ENCODE measurements around the gene MED19.

The MED19 gene, protein sequence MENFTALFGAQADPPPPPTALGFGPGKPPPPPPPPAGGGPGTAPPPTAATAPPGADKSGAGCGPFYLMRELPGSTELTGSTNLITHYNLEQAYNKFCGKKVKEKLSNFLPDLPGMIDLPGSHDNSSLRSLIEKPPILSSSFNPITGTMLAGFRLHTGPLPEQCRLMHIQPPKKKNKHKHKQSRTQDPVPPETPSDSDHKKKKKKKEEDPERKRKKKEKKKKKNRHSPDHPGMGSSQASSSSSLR

DNA sequence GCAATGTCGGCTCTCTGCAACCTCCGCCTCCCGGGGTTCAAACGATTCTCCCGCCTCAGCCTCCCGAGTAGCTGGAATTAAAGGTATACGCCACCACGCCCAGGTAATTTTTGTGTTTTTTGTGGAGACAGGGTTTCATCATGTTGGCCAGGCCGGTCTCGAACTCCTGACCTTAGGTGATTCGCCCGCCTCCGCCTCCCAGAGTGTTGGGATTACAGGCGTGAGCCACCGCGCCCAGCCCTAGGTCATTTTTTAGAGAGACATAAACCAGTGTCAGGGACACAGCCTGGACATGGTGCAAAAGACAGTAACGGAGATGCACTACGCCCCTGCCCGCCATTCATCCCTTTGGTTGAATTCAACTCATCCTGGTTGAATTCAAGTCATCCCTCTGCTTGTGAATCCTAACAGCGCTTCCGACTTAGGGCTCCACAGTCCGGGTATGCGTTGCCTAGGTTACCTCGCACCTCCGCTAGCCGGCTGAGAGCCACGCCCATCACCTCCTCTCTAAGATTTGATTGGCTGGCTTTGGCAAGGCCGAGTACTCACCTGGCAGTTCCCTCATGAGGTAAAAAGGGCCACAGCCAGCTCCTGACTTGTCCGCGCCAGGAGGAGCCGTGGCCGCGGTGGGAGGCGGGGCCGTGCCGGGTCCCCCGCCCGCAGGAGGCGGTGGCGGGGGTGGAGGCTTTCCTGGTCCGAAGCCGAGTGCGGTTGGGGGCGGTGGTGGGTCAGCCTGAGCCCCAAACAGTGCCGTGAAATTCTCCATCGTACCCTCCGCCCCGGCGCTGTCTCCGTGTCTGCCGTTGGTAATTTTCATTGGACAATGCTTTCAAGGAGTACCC lies at the start of gene MED19:
MED19 (minus strand) TSS at position 802 of the 842 bp plus-strand sequence; CDS start at position 766, 36 bp downstream.
- no peak for TF ChIP-seq ZNF274 (IDR thresholded peaks at IDR 0.05; ENCODE audit: low read depth, low read length)
- H3K4me3 ChIP-seq (ENCODE audit: low read length): peak within 1 kb of the TSS; percentile 94

DNA sequence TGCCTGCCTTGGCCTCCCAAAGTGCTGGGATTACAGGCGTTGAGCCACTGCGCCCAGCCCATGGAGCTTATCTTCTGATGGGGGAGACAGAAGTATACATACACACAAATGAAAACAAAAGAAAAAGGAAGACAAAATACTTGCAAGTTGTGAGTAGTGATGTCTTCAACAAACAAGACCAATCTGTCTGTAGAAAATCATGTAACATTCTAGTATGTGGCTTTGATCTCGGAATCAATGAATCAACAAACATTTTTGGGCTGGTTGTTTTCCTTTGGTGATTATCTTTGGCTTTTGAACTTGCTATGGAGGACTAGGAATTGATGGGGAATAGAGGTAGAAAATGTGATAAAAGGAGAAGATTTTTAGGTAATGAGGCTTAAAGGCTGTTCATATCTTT lies 46.2 kb upstream of the MED19 start:
- H3K4me3 ChIP-seq (ENCODE audit: low read length): no peak overlapping the region
- TF ChIP-seq ZNF274 (IDR thresholded peaks at IDR 0.05; ENCODE audit: low read depth, low read length): no peak

DNA sequence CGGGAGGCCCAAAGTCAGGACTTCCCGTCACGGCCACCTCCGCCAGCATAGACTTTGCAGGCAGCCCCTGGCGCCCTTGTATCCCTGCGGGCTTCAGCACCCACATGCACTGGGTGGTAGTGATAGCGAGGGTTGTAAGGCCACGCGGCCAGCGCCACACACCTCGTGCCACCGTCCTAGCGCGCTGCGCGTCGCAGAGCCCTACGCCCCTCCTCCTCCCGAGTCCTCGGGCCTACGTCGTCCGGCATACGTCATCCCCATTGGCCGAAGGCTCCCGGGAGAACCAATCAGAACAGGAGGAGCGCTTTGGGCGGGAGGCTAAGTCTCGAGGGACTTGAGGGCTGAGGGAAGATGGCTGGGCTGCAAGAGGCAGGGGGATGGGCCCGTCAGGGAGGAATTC lies 40.9 kb upstream of the MED19 start:
- H3K4me3 ChIP-seq (ENCODE audit: low read length): no peak overlapping the region
- no peak for TF ChIP-seq ZNF274 (IDR thresholded peaks at IDR 0.05; ENCODE audit: low read depth, low read length)

DNA sequence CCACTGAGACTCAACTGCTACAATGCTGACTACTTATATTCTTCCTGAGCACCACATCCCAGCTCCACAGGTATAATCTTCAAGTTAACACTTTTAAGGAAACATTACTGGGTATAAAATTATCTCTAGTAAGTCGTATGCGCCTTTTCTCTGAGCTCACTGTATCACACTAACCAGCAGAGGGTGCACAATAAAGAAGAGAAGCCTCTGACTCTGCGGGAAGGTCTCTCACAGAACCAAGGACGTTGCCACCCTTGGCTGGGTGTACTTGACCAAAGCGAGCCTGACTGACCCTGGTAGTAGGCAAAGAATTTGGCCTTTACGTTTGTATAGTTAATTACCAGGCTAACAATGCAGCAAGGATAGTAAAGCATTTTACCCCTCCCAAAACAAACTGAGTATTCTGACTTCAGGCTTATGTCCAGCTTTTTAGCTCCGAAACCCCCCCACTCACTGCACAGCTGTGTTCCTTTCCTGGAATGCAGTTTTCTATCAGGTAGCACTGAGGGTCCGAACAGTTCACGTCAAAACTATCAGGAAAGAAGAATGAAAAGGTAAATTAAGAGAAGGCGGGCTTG lies 39.8 kb upstream of the MED19 start, which contains the start of gene BTBD18:
BTBD18 (minus strand) TSS at position 144 of the 578 bp plus-strand sequence. CDS start 631 bp downstream, outside the sequence.
- no peak within 1 kb of the TSS for H3K4me3 ChIP-seq (ENCODE audit: low read length)
- TF ChIP-seq ZNF274 (IDR thresholded peaks at IDR 0.05; ENCODE audit: low read depth, low read length): no peak

DNA sequence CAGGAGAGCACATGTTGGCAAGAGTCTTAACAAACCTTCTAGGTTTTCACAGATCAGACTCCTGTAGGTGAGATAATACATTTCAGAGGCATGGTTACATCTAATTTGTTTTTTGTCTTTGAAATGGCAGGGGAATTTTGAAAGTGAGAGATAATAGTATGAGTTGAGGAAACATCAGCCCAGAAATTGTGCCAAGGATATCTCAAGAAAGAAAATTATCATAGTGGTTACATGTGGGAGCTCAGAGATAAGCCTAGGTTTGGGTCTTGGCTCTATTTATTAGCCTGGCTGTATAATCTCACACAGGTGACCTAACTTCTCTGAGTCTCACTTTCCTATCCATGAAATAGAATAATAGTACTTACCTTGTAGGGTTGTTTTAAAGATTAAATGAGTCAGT lies 39.2 kb upstream of the MED19 start:
- no peak for TF ChIP-seq ZNF274 (IDR thresholded peaks at IDR 0.05; ENCODE audit: low read depth, low read length)
- no peak overlapping the region for H3K4me3 ChIP-seq (ENCODE audit: low read length)

DNA sequence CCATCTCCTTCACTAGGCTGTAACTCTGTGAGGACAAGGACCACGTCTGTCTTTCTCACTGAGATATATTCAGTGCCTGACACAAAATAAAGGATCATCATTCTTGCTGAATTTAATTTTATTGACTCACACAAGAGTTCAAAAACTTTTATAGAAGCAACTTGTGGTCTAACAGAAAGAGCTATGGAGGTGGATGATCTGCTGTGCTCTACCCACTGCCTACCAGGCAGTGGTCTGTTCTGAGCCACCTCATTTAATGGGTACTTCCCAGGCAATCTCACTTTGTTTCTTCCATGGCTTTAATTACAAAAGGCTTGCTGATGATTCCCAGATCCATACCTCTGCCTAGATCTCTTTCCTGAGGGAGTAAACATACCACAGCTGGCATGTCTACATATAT lies 34.9 kb upstream of the MED19 start:
- no peak overlapping the region for H3K4me3 ChIP-seq (ENCODE audit: low read length)
- TF ChIP-seq ZNF274 (IDR thresholded peaks at IDR 0.05; ENCODE audit: low read depth, low read length): no peak

DNA sequence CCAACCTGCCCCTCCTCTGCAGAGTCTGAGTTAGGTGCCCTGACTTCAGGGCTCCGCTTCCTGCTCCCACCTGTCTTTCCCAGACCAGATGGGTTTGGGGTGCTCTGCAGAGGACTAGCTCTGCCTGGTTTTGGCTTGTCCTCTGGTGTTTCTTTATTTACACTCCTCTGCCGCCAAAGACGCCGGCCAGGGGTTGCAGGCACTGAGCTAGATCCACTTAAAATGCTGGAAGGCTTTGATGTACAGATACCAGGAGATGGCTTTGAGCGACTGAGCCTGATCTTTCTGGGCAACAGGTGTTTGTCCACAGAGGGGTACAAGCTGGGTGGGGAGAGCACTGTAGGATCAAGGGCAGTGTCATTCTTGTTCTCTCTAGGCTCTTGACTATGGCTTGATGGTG lies 33.2 kb upstream of the MED19 start:
- TF ChIP-seq ZNF274 (IDR thresholded peaks at IDR 0.05; ENCODE audit: low read depth, low read length): no peak
- no peak overlapping the region for H3K4me3 ChIP-seq (ENCODE audit: low read length)

DNA sequence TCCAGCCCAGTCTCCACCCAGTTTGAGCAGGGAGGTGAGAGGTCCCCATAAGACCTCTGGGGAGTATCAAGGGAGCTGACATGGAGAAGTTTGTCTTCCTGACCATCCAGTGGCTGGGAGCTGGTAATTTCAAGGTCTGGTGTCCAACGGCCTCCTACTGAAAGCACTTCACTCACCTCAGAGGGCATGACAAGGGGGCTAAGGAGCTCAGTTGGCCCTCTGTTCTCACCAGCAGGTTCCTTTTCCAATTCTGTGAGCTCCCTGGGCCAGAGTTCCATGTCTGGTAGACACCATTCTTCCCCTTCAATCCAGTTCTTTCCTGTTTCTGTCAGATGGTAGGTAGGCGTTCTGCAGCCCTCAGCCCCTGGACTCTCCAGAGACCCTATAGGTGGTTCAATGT lies 32.3 kb upstream of the MED19 start:
- TF ChIP-seq ZNF274 (IDR thresholded peaks at IDR 0.05; ENCODE audit: low read depth, low read length): no peak
- no peak overlapping the region for H3K4me3 ChIP-seq (ENCODE audit: low read length)

DNA sequence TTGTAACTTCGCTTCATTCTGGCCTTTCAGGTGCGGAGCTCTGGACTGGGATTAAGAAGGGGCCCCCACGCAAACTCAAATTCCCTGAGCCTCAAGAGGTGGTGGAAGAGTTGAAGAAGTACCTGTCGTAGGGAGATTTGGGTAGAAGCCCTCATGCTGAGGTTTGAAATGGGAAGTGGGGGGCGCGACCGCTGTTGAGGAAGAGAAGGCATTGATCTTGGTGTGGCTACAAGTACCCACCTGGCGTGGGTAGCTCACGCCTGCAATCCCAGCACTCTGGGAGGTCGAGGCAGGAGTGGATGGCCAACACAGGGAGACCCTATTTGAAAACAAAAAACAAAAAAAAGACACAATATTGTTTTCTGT lies 30.1 kb upstream of the MED19 start:
- TF ChIP-seq ZNF274 (IDR thresholded peaks at IDR 0.05; ENCODE audit: low read depth, low read length): no peak

DNA sequence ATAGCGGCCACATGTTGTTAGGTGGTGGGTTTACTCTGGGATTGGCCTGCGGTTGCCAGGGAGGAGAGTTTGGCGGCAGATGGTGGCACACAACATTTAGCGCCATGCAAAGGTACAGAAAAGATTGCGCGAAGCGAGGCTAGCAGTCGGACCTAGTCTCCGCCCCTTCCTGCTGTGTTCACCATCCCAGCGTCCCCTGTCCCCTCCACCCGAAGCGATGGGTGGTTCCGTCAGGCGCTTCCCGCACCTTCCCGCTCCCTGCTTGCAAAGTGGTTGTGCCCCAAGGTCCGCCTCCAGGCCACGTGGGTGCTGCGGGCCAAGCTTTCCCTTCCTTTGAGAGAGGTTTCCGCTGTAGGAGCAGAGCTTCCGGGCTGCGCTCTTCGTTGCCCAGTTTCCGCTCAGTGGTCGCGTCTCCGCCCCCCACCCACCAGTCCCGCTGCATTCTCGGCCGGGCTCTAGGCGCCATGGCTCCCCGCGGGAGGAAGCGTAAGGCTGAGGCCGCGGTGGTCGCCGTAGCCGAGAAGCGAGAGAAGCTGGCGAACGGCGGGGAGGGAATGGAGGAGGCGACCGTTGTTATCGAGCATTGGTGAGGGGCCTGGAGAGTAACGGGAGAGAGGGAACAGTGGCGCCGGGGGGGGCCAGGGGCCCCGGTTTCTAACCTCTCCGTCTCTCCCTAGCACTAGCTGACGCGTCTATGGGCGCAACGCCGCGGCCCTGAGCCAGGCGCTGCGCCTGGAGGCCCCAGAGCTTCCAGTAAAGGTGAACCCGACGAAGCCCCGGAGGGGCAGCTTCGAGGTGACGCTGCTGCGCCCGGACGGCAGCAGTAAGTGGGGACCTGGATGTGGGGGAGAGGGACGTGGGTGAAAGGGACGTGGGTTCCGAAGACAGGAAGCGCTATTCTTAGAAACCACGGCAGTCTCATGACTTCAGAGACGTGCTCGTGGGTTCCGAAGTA lies 29.4 kb upstream of the MED19 start, which contains the start of gene SELENOH:
SELENOH (plus strand) TSS at position 360 of the 955 bp plus-strand sequence; CDS start at position 465, 105 bp downstream.
- H3K4me3 ChIP-seq (ENCODE audit: low read length): peak within 1 kb of the TSS; percentile 71

More for the DNA sequence above, 30.1 kb upstream of the MED19 start:
- peak overlapping the region; percentile 71 for H3K4me3 ChIP-seq (ENCODE audit: low read length)

DNA sequence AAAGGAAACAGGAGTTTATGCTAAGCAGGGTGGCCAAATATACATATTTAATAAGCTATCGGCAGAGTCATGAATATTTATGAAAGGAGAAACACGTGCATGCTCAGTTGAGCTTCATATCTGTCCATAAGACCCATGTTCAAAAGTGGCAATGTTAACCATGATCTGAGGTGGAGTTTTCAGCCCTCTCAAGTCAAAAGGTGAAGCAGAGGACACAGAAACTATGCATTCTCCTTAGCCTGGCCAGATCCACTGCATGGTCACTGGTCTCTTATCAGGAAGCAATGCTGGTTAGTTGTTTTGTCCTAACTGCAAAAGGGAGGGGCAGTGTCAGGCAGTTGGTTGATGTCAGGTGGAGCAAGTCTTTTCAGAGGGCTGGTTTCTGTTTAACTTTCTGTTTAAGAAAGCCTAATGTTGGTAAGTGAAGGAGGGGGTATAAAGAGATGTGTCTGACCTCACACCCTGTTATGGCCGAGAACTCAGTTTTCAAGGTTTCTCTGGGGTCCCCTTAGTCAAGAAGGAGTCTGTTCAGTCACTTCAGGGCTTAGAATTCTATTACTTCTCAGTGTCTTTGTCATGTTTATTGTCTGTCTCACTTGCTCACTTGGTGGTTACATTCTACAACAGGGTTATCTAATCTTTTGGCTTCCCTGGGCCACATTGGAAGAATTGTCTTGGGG lies 23.7 kb upstream of the MED19 start:
- no peak for TF ChIP-seq ZNF274 (IDR thresholded peaks at IDR 0.05; ENCODE audit: low read depth, low read length)

More for the DNA sequence above, 29.4 kb upstream of the MED19 start, which contains the start of gene SELENOH:
- TF ChIP-seq ZNF274 (IDR thresholded peaks at IDR 0.05; ENCODE audit: low read depth, low read length): no peak

DNA sequence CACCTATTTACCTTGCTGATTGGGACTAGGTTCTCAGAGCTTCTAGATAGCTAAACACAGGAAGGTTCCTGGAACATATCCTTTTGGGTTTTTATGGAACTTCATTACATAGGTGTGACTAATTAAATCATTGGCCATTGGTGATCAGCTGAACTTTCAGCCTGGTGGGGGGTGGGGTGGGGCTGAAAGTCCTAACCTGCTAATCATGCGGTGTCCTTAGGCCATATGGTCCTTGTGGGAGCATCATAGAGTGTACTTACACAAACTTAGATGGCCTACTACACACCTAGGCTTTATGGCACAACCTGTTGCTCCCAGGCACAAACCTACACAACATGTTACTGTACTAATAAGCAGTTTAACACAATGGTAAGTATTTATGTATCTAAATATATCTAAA lies 20.6 kb upstream of the MED19 start:
- H3K4me3 ChIP-seq (ENCODE audit: low read length): no peak overlapping the region
- TF ChIP-seq ZNF274 (IDR thresholded peaks at IDR 0.05; ENCODE audit: low read depth, low read length): no peak

More for the DNA sequence above, 23.7 kb upstream of the MED19 start:
- H3K4me3 ChIP-seq (ENCODE audit: low read length): no peak overlapping the region

DNA sequence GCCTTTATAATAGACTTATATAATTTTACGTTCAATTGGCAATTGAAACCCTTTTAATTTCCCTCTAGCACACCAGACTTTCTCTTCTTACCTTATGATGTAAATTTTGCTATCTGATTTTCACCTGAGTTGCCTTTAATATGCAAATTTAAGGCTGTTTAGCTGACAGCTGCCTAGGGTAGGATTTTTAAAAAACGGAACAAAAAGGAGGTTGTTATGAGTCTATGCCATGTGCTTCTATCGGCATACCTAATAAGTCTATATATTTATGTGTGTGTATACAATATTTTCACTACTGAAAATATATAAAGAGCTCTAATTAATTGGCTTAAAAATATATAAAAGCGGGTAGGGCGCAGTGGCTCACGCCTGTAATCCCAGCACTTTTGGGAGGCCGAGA lies 17.5 kb upstream of the MED19 start:
- no peak for TF ChIP-seq ZNF274 (IDR thresholded peaks at IDR 0.05; ENCODE audit: low read depth, low read length)
- no peak overlapping the region for H3K4me3 ChIP-seq (ENCODE audit: low read length)
